Medulla oblongata (tissue), 1 donor: Measurements from ENCODE around the gene CLDND1.

Experiments used
- DNase-seq: peaks from one replicate; pipeline ENCODE4 v3.0.0-alpha.2; 2015; ENCODE audit errors: extremely low spot score

CLDND1 gene

DNA sequence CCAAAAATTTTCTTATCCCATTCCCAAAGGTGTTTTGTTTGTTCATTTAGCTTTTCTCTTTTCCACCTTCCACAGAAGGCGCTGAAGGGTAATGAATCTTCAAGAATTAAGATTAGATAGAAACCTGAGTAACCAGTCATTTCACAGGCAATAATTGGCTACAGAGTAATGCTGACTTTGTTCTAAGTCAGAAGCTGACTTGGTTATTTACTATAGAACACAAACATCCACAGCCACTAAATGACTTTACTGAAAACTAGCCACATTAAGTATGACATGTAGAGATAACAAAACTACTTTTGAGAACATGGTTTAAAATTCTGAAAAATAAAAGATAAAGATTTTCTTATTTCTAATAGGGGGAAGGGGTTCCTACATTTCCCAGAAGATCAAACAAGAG lies 7.8 kb downstream of the CLDND1 start:
- DNase-seq, result no peak

DNA sequence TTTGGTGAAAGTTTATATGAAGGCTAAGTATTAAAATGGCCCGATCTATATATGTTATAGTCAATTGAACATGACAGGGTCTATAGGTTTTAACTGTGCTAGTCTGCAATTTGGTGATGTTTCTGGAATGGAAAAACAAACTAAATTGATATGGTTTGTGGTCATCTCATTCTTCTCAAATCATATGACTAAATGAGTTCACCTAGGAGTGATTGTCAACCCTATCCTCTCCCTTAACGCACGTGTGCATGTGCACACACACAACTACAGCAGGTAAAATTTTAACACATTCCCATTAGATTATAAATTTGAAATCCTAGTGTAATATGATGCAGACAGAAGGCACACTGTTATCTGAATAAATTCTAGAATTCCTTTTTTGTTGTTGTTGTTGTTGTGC lies 9.0 kb downstream of the CLDND1 start:
- DNase-seq, result no peak

- no peak for DNase-seq
These were observed 9.6 kb downstream of the CLDND1 start for GRCh38 chr3:98513091-98513511.

DNA sequence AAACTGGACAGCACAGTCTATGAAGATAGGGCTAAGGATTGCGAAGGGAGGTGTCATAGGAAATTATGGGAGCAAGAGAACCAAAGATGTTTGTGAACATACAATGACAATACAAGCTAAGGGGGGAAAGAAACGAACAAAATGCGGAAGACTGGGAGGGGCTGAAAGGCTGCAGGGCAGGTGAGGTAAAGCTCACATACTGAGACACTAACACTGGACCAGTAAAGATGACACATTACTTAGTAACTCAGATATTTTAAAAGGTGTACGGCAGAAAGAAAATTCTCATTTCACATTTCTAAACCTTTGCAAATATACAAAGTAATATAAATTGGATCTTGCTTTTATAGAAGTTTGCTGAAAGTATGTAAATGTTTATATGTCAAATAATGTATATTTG lies 10.1 kb downstream of the CLDND1 start:
- no peak for DNase-seq

DNA sequence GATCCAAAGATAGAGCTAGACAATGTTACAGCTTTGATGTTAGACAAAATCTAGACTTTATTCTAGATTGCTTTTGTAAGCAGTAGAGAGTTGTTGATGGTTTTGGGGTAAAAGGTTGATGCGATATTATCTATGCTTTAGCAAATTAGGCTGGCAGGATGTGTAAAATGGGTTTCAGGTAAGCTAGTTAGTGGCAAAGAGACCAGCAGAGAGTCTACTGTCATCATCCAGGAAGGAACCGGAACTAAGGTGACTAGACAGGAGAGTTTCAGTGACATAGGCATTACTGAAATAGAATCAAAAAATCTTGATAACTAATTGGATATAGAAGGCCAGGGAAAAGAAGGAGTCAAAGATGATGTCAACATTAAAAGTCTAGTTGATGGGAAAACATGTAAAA lies 14.1 kb downstream of the CLDND1 start:
- DNase-seq, result no peak

DNA sequence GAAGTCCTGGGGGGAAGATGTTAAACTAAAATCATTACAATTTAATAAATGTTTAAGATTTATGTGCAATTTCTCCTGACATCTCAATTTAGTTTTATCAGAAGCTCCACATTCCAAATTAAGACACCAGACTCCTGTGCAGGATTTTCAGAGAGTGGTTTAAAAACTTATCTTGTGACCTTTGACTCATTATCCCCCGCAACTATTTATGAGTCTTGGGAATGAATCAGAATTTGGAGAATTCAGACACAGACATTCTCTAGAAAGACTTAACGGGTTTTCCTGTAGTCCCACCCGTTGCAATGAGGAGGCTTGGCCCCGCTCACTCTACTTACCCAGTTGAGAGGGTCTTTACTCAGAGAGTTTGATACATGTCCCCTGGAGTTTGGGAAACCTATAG lies 18.2 kb downstream of the CLDND1 start:
- no peak for DNase-seq

DNA sequence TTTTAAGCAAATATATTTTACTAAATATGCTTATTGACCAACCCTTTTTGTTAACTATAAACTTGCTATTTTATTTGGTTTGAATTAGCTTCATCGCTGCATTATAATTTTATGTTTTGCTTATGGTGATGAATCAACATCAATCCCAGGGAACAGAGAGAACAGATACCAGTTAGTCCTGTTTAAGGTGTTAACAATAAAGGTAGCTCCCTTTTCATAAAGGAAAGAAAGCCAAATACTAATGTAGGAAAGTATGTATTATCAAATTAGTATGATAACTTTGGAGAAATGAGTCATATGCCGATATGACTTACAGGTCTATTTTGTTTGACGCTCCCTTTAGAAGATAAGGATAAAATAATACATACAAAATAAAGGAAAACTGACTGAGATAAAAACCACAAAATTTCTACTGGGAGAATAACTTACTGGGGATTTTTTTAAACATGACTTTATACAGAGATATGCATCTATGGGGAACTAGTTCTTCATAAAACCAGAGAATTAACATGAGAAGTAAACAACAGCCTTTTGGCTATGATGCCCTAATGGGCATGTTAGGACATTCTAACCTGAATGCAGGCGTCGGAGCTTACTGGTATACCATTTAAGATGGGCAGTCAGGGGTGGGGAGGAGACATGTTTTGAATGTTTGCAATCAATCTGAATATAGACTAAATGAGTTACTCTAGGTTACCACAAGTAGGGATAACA lies 20.7 kb downstream of the CLDND1 start:
- DNase-seq, result no peak

DNA sequence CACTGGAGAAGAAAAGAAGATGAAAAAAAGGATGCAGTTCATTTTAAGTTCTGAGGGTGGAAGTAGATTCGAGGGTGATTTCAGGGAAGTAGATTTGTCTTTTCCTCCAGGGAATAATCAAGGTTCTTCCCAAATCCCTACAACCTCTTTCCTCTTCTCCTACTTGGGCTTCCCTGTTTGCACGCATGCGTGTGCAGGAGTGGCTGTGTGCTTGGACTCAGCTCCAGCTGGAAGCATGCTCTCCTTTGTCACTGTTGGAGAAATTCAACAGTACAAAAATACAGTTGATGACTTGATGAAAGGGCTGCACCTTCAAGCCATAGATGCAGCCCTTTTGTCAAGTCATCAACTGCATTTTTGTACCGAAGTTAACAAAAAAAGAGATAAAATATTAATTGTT lies 21.4 kb downstream of the CLDND1 start:
- peak; percentile 35 for DNase-seq

DNA sequence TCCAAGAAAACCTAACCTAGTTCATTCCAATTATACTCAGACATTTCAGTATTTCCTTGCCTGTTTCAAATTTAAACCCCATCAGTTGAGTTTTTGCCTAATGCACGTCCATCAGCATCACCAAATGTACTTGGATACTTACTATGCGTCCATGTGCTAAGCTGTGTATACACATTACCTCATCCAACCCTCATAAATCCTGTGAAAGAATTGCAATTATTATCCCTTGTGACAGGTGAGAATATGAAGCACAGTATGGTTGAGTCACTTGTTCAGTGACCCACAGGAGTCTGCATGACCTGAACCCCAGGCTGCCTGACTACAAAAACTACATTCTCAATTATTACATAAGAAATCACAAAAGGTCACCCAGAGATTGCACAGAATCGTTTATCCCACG lies 22.7 kb downstream of the CLDND1 start:
- no peak for DNase-seq

- DNase-seq, result no peak
These were observed 25.3 kb downstream of the CLDND1 start, which contains the start of gene OR5K2 for GRCh38 chr3:98497381-98497780. Gene OR5K2, plus strand, starts transcription at chr3:98497681. Its CDS starts 0 bp downstream, at chr3:98497681.

GRCh38 chr3:98483626-98484025 lies 39.1 kb downstream of the CLDND1 start:
- DNase-seq, result no peak

DNA sequence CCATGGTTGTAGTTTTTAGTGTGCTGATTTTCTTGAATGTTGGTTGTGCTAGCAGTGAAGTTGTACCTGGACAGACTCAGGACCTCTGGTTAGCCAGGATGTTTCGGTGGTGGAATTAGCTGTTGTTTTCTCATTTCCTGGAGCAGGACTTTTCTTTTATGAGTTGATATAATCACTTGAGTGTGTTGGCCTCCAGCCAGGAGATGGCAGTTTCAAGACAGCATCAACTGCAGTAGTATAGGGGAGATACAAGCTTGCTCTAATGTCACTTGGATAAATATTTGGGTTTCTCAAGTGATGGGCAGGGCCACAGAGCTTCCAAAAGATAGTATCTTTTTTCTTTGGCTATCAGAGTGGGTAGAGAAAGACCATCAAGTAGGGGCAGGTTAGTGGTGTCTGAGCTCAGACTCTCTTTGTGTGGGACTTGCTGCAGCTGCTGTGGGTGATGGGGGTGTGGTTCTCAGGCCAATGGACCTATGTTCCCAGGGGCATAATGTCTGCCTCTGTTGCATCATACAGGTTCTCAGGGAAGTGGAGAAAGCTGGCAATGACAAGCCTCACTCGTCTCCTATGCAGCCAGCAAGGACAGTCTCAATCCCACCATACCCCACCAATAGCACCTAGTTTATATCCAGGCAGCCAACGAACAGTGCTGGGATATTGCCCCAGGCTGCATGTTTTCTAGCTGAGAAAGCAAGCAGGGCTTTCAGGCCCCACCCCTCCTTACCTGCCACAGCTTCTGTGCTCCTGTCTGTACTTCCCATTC lies 39.8 kb downstream of the CLDND1 start:
- DNase-seq, result no peak
